DND-41 (cell line): ENCODE results near the gene EDA.

Experiments used
- ATAC-seq: fragments of 200-7000 bp; cut with Tn5 transposase; 3 replicates; pipeline ENCODE4 v1.9.1; 2021; ENCODE audit warnings: low read depth; ENCODE audit not compliant: insufficient read depth
- DNase-seq: peaks from one replicate; pipeline ENCODE4 v3.0.0-alpha.2; 2020
- H2AFZ ChIP-seq: 2 replicates; pipeline ENCODE4 v1.6.0; 2012; ENCODE audit warnings: low read depth, low read length
- H3K27ac ChIP-seq: 2 replicates; pipeline ENCODE4 v1.5.1; 2012; ENCODE audit warnings: low read length, inconsistent platforms
- H3K27me3 ChIP-seq: fragments of 200-600 bp; sonication (generic); 2 replicates; pipeline ENCODE4 v1.6.0; 2012; ENCODE audit warnings: low read length, mild to moderate bottlenecking, inconsistent platforms; ENCODE audit not compliant: insufficient read depth, poor library complexity
- H3K36me3 ChIP-seq: 2 replicates; pipeline ENCODE4 v1.5.1; 2012; ENCODE audit warnings: low read length, inconsistent platforms; ENCODE audit not compliant: insufficient read depth
- H3K4me1 ChIP-seq: 2 replicates; pipeline ENCODE4 v1.5.1; 2012; ENCODE audit warnings: mild to moderate bottlenecking, low read length; ENCODE audit not compliant: insufficient read depth
- H3K4me2 ChIP-seq: 2 replicates; pipeline ENCODE4 v1.6.0; 2012; ENCODE audit warnings: mild to moderate bottlenecking, moderate library complexity, low read length, inconsistent platforms; ENCODE audit not compliant: insufficient read depth
- H3K4me3 ChIP-seq, 2 experiments: fragments of 200-600 bp in 1 of 2; shearing (Covaris generic) in 1 of 2; 2 replicates each; pipeline ENCODE4 v1.5.1; 2012 to 2016; ENCODE audit warnings: inconsistent platforms in 2 of 2, low read length in 2 of 2, mild to moderate bottlenecking in 2 of 2, low read depth in 1 of 2, moderate library complexity in 1 of 2
- H3K79me2 ChIP-seq: 2 replicates; pipeline ENCODE4 v1.6.0; 2012; ENCODE audit warnings: low read length, inconsistent platforms; ENCODE audit not compliant: insufficient read depth
- H3K9ac ChIP-seq: 2 replicates; pipeline ENCODE4 v1.6.0; 2012; ENCODE audit warnings: low read depth, mild to moderate bottlenecking, inconsistent platforms, low read length, moderate library complexity
- H3K9me3 ChIP-seq: 2 replicates; pipeline ENCODE4 v1.5.1; 2012; ENCODE audit warnings: low read length, moderate library complexity, mild to moderate bottlenecking, inconsistent platforms; ENCODE audit not compliant: insufficient read depth, severe bottlenecking
- H4K20me1 ChIP-seq: 2 replicates; pipeline ENCODE4 v1.6.0; 2012; ENCODE audit warnings: low read length; ENCODE audit not compliant: insufficient read depth
- CTCF ChIP-seq: IDR thresholded peaks from 2 replicates; pipeline ENCODE4 v1.5.1; 2012; ENCODE audit warnings: borderline replicate concordance, low read length, moderate library complexity, mild to moderate bottlenecking; ENCODE audit not compliant: poor library complexity, severe bottlenecking; ENCODE audit errors: extremely low read depth
- EZH2 ChIP-seq: IDR thresholded peaks from 3 replicates; pipeline ENCODE4 v1.6.1; 2012; ENCODE audit warnings: borderline replicate concordance, low read depth, mild to moderate bottlenecking, moderate library complexity, low read length, inconsistent platforms; ENCODE audit not compliant: severe bottlenecking

The EDA gene

GRCh38 chrX:69968950-69969349, 353.0 kb downstream of the EDA start:
- no peaks in the 10 kb centered on the region for H3K4me1 ChIP-seq
- H3K9ac ChIP-seq: no peak overlapping the region
- no peaks in the 10 kb centered on the region for H3K9me3 ChIP-seq
- H3K27me3 ChIP-seq: no peaks in the 10 kb centered on the region
- DNase-seq (no peak), ATAC-seq (no peak)
- H3K36me3 ChIP-seq: no peaks in the 10 kb centered on the region
- no peak overlapping the region for H3K27ac ChIP-seq
- H2AFZ ChIP-seq: no peak overlapping the region
- H3K79me2 ChIP-seq: no peaks in the 10 kb centered on the region
- H3K4me2 ChIP-seq: no peak overlapping the region
- H4K20me1 ChIP-seq: no peaks in the 10 kb centered on the region
- no peak for TF ChIP-seq CTCF
- no peak for TF ChIP-seq EZH2
- H3K4me3 ChIP-seq: no peak overlapping the region

GRCh38 chrX:69969460-69969859, 353.5 kb downstream of the EDA start:
- H2AFZ ChIP-seq: no peak overlapping the region
- no peaks in the 10 kb centered on the region for H3K27me3 ChIP-seq
- no peaks in the 10 kb centered on the region for H3K9me3 ChIP-seq
- no peak overlapping the region for H3K27ac ChIP-seq
- ATAC-seq: no peak
- no peaks in the 10 kb centered on the region for H3K4me1 ChIP-seq
- no peak overlapping the region for H3K4me3 ChIP-seq
- no peaks in the 10 kb centered on the region for H4K20me1 ChIP-seq
- no peak overlapping the region for H3K9ac ChIP-seq
- DNase-seq: no peak
- no peak overlapping the region for H3K4me2 ChIP-seq
- H3K79me2 ChIP-seq: no peaks in the 10 kb centered on the region
- no peak for TF ChIP-seq CTCF
- no peak for TF ChIP-seq EZH2
- no peaks in the 10 kb centered on the region for H3K36me3 ChIP-seq

GRCh38 chrX:69987691-69988090, 371.8 kb downstream of the EDA start:
- no peak overlapping the region for H3K4me2 ChIP-seq
- no peaks in the 10 kb centered on the region for H3K36me3 ChIP-seq
- no peaks in the 10 kb centered on the region for H3K27me3 ChIP-seq
- H3K9me3 ChIP-seq: no peaks in the 10 kb centered on the region
- ATAC-seq: no peak
- H3K27ac ChIP-seq: no peak overlapping the region
- no peak for DNase-seq
- no peaks in the 10 kb centered on the region for H4K20me1 ChIP-seq
- H2AFZ ChIP-seq: no peak overlapping the region
- H3K79me2 ChIP-seq: no peaks in the 10 kb centered on the region
- TF ChIP-seq EZH2 (no peak), CTCF (no peak)
- no peak overlapping the region for H3K4me3 ChIP-seq
- H3K9ac ChIP-seq: no peak overlapping the region
- H3K4me1 ChIP-seq: no peaks in the 10 kb centered on the region

- DNase-seq: no peak
These were observed 373.1 kb downstream of the EDA start for GRCh38 chrX:69988955-69989394.

More at GRCh38 chrX:69988955-69989394, 373.1 kb downstream of the EDA start:
- Histone ChIP-seq H3K4me2 (no peak overlapping the region), H3K36me3 (no peaks in the 10 kb centered on the region), H3K27me3 (no peaks in the 10 kb centered on the region), H3K4me3 (no peak overlapping the region), H4K20me1 (no peaks in the 10 kb centered on the region), H2AFZ (no peak overlapping the region), H3K9ac (no peak overlapping the region), H3K79me2 (no peaks in the 10 kb centered on the region), H3K9me3 (no peaks in the 10 kb centered on the region), H3K27ac (no peak overlapping the region), H3K4me1 (no peaks in the 10 kb centered on the region)
- TF ChIP-seq CTCF (no peak), EZH2 (no peak)
- ATAC-seq: no peak
